HG02588 (cell line): ENCODE results near the gene SOX5.

Source experiments
- ATAC-seq: cut with Tn5 transposase; IDR thresholded peaks from one replicate; pipeline ENCODE4 v1.9.1; 2021; ENCODE audit warnings: mild to moderate bottlenecking, moderate library complexity; ENCODE audit not compliant: unreplicated experiment

The SOX5 gene

GRCh38 chr12:23699031-23699430 lies 250.4 kb downstream of the SOX5 start:
- no peak for ATAC-seq

- no peak for ATAC-seq
Observed at GRCh38 chr12:23694920-23695319, 254.6 kb downstream of the SOX5 start.

DNA sequence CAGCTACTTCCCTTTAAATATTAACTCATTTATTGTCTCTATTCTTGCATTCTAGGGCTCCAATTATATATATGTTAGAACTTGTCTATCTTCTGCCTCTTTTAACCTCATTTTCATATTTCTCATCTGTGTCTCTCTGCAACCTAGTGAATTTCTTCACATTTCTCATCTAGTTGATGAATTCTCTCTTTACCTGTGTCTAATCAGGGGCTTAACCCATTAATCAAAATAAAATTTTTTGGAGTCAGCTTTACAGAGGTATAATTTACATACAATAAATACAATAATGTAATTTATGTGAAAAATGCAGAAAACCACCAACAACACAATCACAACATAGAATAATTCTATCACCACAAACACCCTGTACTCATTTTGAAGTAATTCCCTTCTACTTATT lies 255.2 kb downstream of the SOX5 start:
- ATAC-seq = no peak

DNA sequence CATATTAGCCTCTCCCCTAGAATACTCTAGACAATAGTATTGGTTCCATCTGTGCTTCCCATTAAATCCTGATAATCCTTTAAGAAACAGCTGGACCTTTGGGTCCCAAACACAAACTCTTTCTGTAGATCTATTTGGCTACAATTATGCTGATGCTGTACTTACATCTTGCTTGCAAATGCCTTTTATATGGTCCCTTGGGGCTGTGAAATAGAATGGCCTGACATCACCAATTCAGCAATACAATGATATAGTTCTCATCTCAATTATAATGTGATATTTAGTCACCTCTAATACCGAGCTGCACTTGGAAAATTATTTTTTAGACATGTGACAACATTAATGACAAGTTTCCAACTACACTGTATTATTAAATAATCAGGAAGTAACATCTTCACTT lies 261.5 kb downstream of the SOX5 start:
- ATAC-seq = no peak

DNA sequence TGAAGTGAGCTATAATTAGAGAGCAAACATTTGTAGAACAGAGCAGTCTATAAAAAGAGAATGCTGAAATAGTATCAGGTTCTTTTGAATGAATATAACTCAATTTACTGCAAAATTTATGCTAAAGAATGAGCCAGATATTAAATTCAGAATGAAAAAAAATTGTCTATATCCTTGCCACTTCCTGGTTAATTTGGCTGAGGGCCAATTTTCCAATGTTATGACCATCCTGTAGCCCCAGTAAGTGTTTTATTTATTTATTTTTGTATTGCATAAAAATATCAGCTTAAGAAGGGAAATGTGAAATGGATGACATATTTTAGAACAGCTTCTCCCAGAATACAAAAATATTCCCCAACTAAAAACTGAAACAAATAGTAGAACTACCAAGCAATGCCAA lies 263.4 kb downstream of the SOX5 start:
- ATAC-seq = no peak

DNA sequence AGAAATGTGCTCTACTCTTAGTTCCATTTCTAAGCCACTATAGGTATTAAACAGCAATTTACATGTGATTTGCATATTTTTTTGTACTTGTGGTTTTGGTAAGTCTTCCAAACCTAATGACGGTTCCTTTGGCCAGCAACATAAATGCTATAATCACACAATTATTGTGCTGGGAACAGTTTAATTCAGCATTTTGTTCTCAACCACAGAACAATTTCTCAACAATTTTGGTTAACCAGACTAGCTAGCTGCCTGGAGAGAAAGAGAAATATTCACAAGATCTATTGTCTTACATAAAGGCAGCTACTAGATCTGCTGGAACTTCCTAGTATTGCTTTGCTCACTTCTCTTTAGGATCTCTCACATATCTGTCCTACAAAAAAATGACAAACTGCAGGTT lies 265.3 kb downstream of the SOX5 start:
- ATAC-seq = no peak

- no peak for ATAC-seq
Observed at GRCh38 chr12:23681237-23681636, 268.2 kb downstream of the SOX5 start.

GRCh38 chr12:23674064-23674463 lies 275.4 kb downstream of the SOX5 start:
- no peak for ATAC-seq

DNA sequence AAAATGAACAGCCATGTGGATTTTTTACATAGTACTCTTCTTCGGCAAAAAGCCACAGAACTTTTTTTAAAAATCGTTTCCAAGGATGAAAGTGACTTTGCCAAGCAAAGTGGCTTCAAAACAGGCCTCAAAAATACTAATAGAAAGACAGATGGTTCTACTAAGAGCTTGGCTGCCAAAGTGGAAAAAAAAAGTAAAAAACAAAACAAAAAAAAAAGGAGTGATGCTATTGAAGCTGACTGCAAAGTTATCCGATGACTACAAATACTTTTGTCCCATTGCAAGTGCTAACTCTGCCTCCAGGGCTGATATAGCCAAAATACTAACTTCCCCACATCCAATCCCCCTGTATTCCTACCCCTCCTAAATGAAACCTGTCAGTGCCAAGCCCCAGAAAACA lies 277.6 kb downstream of the SOX5 start:
- no peak for ATAC-seq

- no peak for ATAC-seq
Observed at GRCh38 chr12:23670684-23671083, 278.8 kb downstream of the SOX5 start.

DNA sequence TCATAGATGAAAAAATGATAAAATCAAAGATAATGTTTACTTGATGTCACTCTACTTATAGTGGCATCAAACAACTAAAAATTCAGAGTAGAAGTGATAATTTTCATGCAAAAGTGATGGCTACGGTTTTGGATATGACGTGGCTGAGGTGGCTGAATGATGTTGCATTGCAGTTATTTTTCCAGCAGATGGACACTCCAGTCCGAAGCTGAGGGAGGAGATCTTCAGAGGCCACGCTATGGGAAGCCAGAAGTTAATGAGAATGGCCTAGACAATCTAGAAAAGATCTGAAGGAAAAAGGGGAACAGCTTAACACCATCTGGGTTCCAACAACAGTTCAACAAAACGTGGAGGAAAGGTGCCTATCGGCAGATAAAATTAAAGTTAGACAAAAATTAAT lies 279.8 kb downstream of the SOX5 start:
- ATAC-seq = no peak

DNA sequence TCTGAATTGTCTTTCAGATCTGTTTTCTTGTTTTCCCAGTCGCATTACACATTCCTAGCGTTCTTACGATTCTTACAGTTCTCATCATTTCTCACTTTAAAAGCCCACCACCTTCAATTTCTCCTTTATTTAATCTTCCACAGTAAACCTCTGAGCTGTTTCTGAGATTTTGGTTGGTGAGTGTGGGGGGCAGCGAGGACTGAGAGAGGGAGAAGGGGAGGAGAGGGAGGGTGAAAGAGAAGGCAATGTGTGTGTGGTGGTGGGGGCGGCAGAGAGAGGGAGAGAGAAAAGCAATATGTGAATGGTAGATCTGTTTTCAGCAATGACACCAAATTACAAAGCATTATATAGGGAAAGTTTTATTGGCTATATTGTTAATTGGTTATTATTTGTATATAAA lies 282.6 kb downstream of the SOX5 start:
- ATAC-seq = no peak

DNA sequence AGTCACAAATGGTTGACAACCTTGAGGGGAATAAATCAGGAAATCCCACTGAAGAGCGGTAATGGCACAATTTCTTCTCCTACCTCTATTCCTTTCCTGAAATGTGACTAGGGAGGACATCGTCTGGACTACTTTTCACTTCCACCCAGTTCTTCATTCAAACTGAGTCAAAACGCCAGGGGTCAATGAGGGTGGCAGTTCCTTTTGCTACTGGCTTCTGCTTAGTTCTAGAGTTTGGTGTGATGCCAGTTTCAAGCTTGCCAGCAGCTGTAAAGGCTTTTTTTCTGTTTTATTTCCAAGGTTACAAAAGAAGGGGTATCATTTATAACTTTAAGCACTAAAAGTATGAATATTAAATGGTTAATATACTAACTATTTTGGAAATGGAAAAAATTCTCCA lies 286.5 kb downstream of the SOX5 start:
- ATAC-seq = no peak

GRCh38 chr12:23659131-23659530 lies 290.3 kb downstream of the SOX5 start:
- no peak for ATAC-seq

GRCh38 chr12:23657598-23657997 lies 291.9 kb downstream of the SOX5 start:
- no peak for ATAC-seq

DNA sequence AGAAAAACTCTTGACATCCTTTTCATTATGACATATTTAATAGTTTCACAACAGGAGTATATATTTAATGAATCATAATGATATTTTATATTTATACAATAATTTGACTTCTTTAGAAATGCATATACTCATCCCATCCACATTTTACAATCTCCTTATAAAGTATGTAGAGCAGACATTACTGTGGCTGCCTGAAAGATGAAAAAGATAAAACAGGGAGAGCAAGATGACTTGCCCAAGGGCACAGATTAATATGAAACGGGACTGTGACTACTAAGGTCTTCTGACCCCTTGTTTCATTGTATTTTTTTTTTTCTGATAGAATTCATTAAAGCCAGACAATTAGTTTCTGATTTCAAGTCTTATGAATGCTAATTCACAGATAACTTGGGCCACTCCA lies 293.6 kb downstream of the SOX5 start:
- ATAC-seq = no peak

DNA sequence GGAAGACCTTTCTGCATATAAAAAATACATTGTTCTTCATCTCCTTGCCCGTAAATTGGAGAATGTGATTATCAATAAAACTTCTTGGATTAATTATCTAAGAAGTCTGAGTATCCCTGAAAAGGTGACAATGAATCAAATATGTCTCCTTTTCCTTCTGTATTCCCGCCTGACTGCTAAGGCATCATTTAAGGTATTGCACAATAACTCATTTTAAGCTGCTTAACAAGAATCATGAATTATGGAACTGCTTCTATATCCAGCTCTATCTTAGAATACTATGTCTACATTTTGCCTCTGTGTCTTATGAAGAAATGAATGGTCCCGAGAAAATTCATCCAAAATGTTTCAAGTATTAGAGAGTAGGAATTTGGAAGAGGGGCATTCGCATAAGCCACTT lies 294.4 kb downstream of the SOX5 start:
- ATAC-seq = no peak

- no peak for ATAC-seq
Observed at GRCh38 chr12:23648546-23648945, 300.9 kb downstream of the SOX5 start.

DNA sequence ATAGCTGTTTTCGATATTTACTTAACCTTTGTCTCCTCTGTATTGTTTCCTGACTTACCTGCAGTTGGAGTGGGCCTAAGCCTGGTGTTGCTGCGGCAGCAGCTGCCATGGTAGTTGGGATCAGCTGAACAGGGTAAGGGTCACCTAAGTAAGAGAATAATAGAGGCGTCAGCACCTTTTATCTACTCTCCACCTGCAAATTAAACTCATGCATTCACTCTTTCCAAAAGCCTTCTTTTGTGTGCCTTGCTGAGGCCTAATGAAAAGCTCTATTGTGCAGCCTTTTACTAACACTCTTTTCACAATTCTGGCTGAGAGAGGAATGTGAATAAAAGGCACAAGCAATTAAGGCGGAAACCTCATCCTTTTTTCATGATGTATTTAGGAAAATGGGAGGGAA lies 308.7 kb downstream of the SOX5 start:
- no peak for ATAC-seq

GRCh38 chr12:23634344-23634743 lies 315.1 kb downstream of the SOX5 start:
- ATAC-seq = no peak

- ATAC-seq = no peak
Observed at GRCh38 chr12:23631786-23632377, 317.6 kb downstream of the SOX5 start.

DNA sequence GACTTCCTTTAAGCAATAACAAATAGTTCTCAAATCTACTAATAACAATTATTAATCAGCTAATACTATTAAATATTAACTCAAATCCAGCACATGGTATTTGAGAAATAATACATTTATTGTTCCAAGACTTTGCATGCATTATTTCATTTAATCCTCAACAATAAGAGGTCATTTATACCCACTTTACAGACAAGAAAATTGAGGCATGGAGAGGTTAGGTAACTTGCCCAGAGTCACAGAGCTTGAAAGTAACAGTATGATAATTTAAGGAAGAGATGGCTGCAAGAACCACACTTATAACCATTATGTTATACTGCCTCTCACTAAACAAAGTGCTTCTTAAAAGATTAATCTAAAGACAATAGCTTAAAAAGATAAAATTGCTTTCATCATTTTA lies 318.9 kb downstream of the SOX5 start:
- ATAC-seq = no peak

- ATAC-seq = no peak
Observed at GRCh38 chr12:23628806-23629205, 320.7 kb downstream of the SOX5 start.

DNA sequence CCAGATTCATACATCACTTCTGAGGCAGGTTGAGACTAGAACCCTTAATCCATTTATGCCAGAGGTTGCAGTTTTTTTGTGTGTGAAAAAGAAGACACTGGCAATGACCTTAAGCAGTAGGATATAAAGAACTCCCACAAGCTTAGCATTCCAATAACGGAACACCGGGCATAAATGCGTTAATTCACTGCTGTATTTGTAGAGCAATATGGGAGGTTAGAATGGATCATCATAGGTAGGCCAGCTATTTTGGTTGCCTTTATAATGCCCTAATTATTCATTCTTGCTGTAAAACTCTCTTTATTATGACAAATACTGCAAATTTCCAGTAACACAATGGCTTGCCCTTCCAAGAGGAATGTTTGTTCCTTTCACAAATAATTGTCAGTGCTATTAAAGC lies 322.7 kb downstream of the SOX5 start:
- ATAC-seq = no peak
